MM.1S (cell line): ENCODE measurements around the gene SPATA18.

Experiments
- DNase-seq: peaks from one replicate; pipeline ENCODE4 v3.0.0-alpha.2; 2015
- H2AFZ ChIP-seq: fragments of 300-600 bp; sonication (generic); 2 replicates; pipeline ENCODE4 v1.6.0; 2016; ENCODE audit warnings: antibody characterized with exemption, low read length
- H3F3A ChIP-seq: fragments of 300-600 bp; sonication (generic); 2 replicates; pipeline ENCODE4 v1.6.1; 2016; ENCODE audit warnings: mild to moderate bottlenecking, antibody characterized with exemption, low read length, moderate library complexity, mixed read lengths; ENCODE audit not compliant: insufficient read depth
- H3K27ac ChIP-seq: fragments of 300-600 bp; sonication (generic); 2 replicates; pipeline ENCODE4 v1.5.1; 2016; ENCODE audit warnings: mild to moderate bottlenecking, low read length
- H3K27me3 ChIP-seq: fragments of 300-600 bp; sonication (generic); replicated peaks from 2 replicates; pipeline ENCODE4 v1.6.0; 2016; ENCODE audit warnings: low read length; ENCODE audit not compliant: insufficient read depth
- H3K36me3 ChIP-seq: fragments of 300-600 bp; sonication (generic); replicated peaks from 2 replicates; pipeline ENCODE4 v1.6.1; 2016; ENCODE audit warnings: mild to moderate bottlenecking, low read length, mixed read lengths; ENCODE audit not compliant: insufficient read depth
- H3K4me1 ChIP-seq: fragments of 300-600 bp; sonication (generic); 2 replicates; pipeline ENCODE4 v1.6.1; 2016; ENCODE audit warnings: low read length, mixed read lengths
- H3K4me2 ChIP-seq: fragments of 300-600 bp; sonication (generic); 2 replicates; pipeline ENCODE4 v1.6.0; 2016; ENCODE audit warnings: low read depth, low read length
- H3K4me3 ChIP-seq: fragments of 300-600 bp; sonication (generic); 2 replicates; pipeline ENCODE4 v1.5.1; 2016; ENCODE audit warnings: low read length, mixed read lengths
- H3K79me2 ChIP-seq: fragments of 300-600 bp; sonication (generic); 2 replicates; pipeline ENCODE4 v1.6.1; 2016; ENCODE audit warnings: mixed run types, low read length, mixed read lengths
- H3K9ac ChIP-seq: fragments of 300-600 bp; sonication (generic); 2 replicates; pipeline ENCODE4 v1.6.1; 2016; ENCODE audit warnings: low read length, mixed read lengths
- H3K9me2 ChIP-seq: fragments of 300-600 bp; sonication (generic); replicated peaks from 2 replicates; pipeline ENCODE4 v1.6.1; 2016; ENCODE audit warnings: mild to moderate bottlenecking, low read length, mixed read lengths; ENCODE audit not compliant: insufficient read depth
- H3K9me3 ChIP-seq: fragments of 300-600 bp; sonication (generic); replicated peaks from 2 replicates; pipeline ENCODE4 v1.6.1; 2016; ENCODE audit warnings: mild to moderate bottlenecking, low read length, mixed read lengths; ENCODE audit not compliant: insufficient read depth
- H4K20me1 ChIP-seq: fragments of 300-600 bp; sonication (generic); 2 replicates; pipeline ENCODE4 v1.6.1; 2016; ENCODE audit warnings: mild to moderate bottlenecking, low read length, moderate library complexity, mixed read lengths; ENCODE audit not compliant: insufficient read depth
- CTCF ChIP-seq: fragments of 300-600 bp; sonication (generic); IDR thresholded peaks from 2 replicates; pipeline ENCODE4 v1.5.1; 2016; ENCODE audit warnings: antibody characterized with exemption, low read length, mixed read lengths
- EZH2 ChIP-seq: fragments of 300-600 bp; sonication (generic); optimal IDR thresholded peaks from 2 replicates; pipeline ENCODE3; 2017; ENCODE audit warnings: low read depth, mild to moderate bottlenecking, antibody characterized with exemption, low read length, mixed read lengths
- EZH2phosphoT487 ChIP-seq: fragments of 300-600 bp; sonication (generic); IDR thresholded peaks from 2 replicates; pipeline ENCODE4 v1.6.1; 2018; ENCODE audit warnings: antibody characterized with exemption, low read length

Gene SPATA18

DNA sequence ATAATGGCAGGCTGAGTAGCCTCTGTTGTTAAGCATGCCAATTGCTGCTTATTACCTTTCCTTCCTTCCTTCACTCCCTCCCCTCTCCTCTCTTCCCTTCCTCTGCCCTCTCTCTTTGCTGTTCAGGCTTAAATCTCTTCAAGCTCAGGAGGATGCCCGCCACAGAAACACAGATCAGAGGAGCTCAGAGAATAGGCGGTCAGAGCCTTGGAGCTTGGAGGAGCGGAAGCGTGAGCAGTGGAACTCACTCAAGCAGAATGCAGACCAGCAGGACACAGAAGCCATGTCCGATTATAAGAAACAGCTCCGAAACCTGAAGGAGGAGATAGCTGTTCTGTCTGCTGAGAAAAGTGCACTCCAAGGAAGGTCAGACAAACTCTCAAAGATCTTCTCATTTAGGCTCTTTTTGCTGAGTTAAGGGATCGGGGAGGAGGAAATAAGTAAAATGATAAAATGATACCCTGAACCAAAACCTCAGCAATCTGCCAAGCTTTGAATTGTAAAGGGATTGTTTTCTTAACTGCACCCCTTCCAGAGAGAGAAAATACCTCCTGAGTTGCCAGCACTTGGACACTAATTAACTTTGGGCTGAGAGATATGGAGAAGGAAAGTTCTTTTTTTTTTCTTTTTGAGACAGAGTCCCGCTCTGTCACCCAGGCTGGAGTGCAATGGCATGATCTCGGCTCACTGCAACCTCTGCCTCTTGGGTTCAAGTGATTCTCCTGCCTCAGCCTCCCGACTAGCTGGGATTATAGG lies 20.9 kb downstream of the SPATA18 start:
- TF ChIP-seq CTCF, result no peak
- TF ChIP-seq EZH2, result no peak
- TF ChIP-seq EZH2phosphoT487, result no peak

GRCh38 chr4:52076731-52077130 lies 25.6 kb downstream of the SPATA18 start:
- Histone ChIP-seq H3F3A (no peaks in the 10 kb centered on the region), H3K4me1 (no peaks in the 10 kb centered on the region), H3K36me3 (no peaks in the 10 kb centered on the region), H3K27me3 (no peaks in the 10 kb centered on the region), H4K20me1 (no peaks in the 10 kb centered on the region), H2AFZ (no peak overlapping the region), H3K4me2 (no peak overlapping the region), H3K9me2 (no peaks in the 10 kb centered on the region), H3K4me3 (no peak overlapping the region), H3K27ac (no peak overlapping the region), H3K9ac (no peak overlapping the region), H3K9me3 (no peaks in the 10 kb centered on the region), H3K79me2 (no peaks in the 10 kb centered on the region)
- DNase-seq, result no peak
- TF ChIP-seq EZH2phosphoT487, result no peak
- TF ChIP-seq CTCF, result no peak
- no peak for TF ChIP-seq EZH2

More for the DNA sequence above, 20.9 kb downstream of the SPATA18 start:
- Histone ChIP-seq H3K4me2 (no peak overlapping the region), H4K20me1 (no peaks in the 10 kb centered on the region), H3F3A (no peaks in the 10 kb centered on the region), H3K79me2 (no peaks in the 10 kb centered on the region), H3K4me1 (peaks cover 3% of the 10 kb centered on the region; the same call in 1 of the 2 replicates), H3K4me3 (no peak overlapping the region), H2AFZ (no peak overlapping the region), H3K36me3 (no peaks in the 10 kb centered on the region), H3K9me2 (no peaks in the 10 kb centered on the region), H3K9ac (no peak overlapping the region), H3K9me3 (no peaks in the 10 kb centered on the region), H3K27me3 (no peaks in the 10 kb centered on the region), H3K27ac (no peak overlapping the region)
- no peak for DNase-seq

GRCh38 chr4:52079659-52080058 lies 28.6 kb downstream of the SPATA18 start:
- TF ChIP-seq EZH2 (no peak), CTCF (no peak), EZH2phosphoT487 (no peak)
- no peaks in the 10 kb centered on the region for H3K4me1 ChIP-seq
- no peaks in the 10 kb centered on the region for H3F3A ChIP-seq
- no peaks in the 10 kb centered on the region for H3K36me3 ChIP-seq
- no peak for DNase-seq
- no peak overlapping the region for H3K27ac ChIP-seq
- no peaks in the 10 kb centered on the region for H3K9me3 ChIP-seq
- no peak overlapping the region for H2AFZ ChIP-seq
- H3K9me2 ChIP-seq, result no peaks in the 10 kb centered on the region
- H3K79me2 ChIP-seq, result no peaks in the 10 kb centered on the region
- no peaks in the 10 kb centered on the region for H3K27me3 ChIP-seq
- H3K9ac ChIP-seq, result no peak overlapping the region
- H4K20me1 ChIP-seq, result no peaks in the 10 kb centered on the region
- H3K4me2 ChIP-seq, result no peak overlapping the region
- no peak overlapping the region for H3K4me3 ChIP-seq
